H9 (cell line): Measurements from ENCODE around the gene RUNDC1. TPM values are rescaled to one million over a fixed set of nuclear protein-coding genes. Genes with fewer than 3 reads are reported as not detected.
A peak's percentile ranks its signal among the peaks of the same experiment; 100 is the strongest.

ENCODE experiments used
- DNase-seq: peaks from one replicate; pipeline ENCODE4 v3.0.0-alpha.2; 2017
- H2AFZ ChIP-seq: one replicate; pipeline ENCODE4 v1.6.1; 2013; ENCODE audit warnings: mild to moderate bottlenecking, low read length, control low read depth, moderate library complexity
- H2AK5ac ChIP-seq: 2 replicates; pipeline ENCODE4 v1.6.1; 2013; ENCODE audit warnings: low read length, control low read depth, mixed read lengths; ENCODE audit not compliant: insufficient read length
- H2BK120ac ChIP-seq: one replicate; pipeline ENCODE4 v1.6.1; 2013; ENCODE audit warnings: low read depth, mild to moderate bottlenecking, low read length, control low read depth, inconsistent platforms; ENCODE audit not compliant: poor library complexity, severe bottlenecking
- H2BK12ac ChIP-seq: 2 replicates; pipeline ENCODE4 v1.6.1; 2013; ENCODE audit warnings: low read length, control low read depth, mixed read lengths, low read depth; ENCODE audit not compliant: insufficient read length
- H2BK15ac ChIP-seq: 2 replicates; pipeline ENCODE4 v1.6.1; 2013; ENCODE audit warnings: low read depth, low read length, control low read depth
- H2BK20ac ChIP-seq: one replicate; pipeline ENCODE4 v1.6.1; 2013; ENCODE audit warnings: low read depth, mild to moderate bottlenecking, low read length, control low read depth, inconsistent platforms; ENCODE audit not compliant: poor library complexity, severe bottlenecking
- H2BK5ac ChIP-seq: 2 replicates; pipeline ENCODE4 v1.6.1; 2013; ENCODE audit warnings: low read length, control low read depth, mixed read lengths; ENCODE audit not compliant: insufficient read length
- H3K14ac ChIP-seq: 2 replicates; pipeline ENCODE4 v1.6.1; 2013; ENCODE audit warnings: low read length, control low read depth; ENCODE audit not compliant: insufficient read depth
- H3K18ac ChIP-seq: 2 replicates; pipeline ENCODE4 v1.6.1; 2013; ENCODE audit warnings: low read depth, mild to moderate bottlenecking, mixed read lengths, low read length, control low read depth; ENCODE audit not compliant: insufficient read length
- H3K23ac ChIP-seq: 2 replicates; pipeline ENCODE4 v1.6.1; 2013; ENCODE audit warnings: low read length, control low read depth, mixed read lengths, low read depth; ENCODE audit not compliant: insufficient read length
- H3K23me2 ChIP-seq: 2 replicates; pipeline ENCODE4 v1.6.1; 2013; ENCODE audit warnings: low read depth, mild to moderate bottlenecking, mixed read lengths, low read length, control low read depth; ENCODE audit not compliant: insufficient read length, poor library complexity, severe bottlenecking
- H3K27ac ChIP-seq: 2 replicates; pipeline ENCODE4 v1.5.1; 2013; ENCODE audit warnings: low read length, control low read depth, mixed read lengths, low read depth; ENCODE audit not compliant: insufficient read length
- H3K27me3 ChIP-seq: 2 replicates; pipeline ENCODE4 v1.6.1; 2013; ENCODE audit warnings: low read length, control low read depth, inconsistent platforms; ENCODE audit not compliant: insufficient read depth
- H3K4ac ChIP-seq: 2 replicates; pipeline ENCODE4 v1.6.1; 2013; ENCODE audit warnings: low read depth, mild to moderate bottlenecking, control low read depth, inconsistent platforms, low read length, moderate library complexity
- H3K4me1 ChIP-seq: 2 replicates; pipeline ENCODE4 v1.6.1; 2013; ENCODE audit warnings: low read length, control low read depth, inconsistent platforms; ENCODE audit not compliant: insufficient read depth
- H3K4me2 ChIP-seq: 2 replicates; pipeline ENCODE4 v1.6.1; 2013; ENCODE audit warnings: low read length, control low read depth, mixed read lengths; ENCODE audit not compliant: insufficient read length, insufficient read depth
- H3K56ac ChIP-seq: 2 replicates; pipeline ENCODE4 v1.6.1; 2013; ENCODE audit warnings: low read depth, mild to moderate bottlenecking, mixed read lengths, low read length, control low read depth; ENCODE audit not compliant: insufficient read length
- H3K79me1 ChIP-seq: 2 replicates; pipeline ENCODE4 v1.6.1; 2013; ENCODE audit warnings: low read depth, mild to moderate bottlenecking, moderate library complexity, low read length, control low read depth, inconsistent platforms; ENCODE audit not compliant: insufficient read depth, poor library complexity, severe bottlenecking
- H3K79me2 ChIP-seq: 2 replicates; pipeline ENCODE4 v1.6.1; 2013; ENCODE audit warnings: low read length, control low read depth, inconsistent platforms; ENCODE audit not compliant: insufficient read depth
- H3K9ac ChIP-seq: 2 replicates; pipeline ENCODE4 v1.6.1; 2013; ENCODE audit warnings: low read length, control low read depth, mixed read lengths; ENCODE audit not compliant: insufficient read length; ENCODE audit errors: extremely low read depth
- H3K9me3 ChIP-seq: one replicate; pipeline ENCODE4 v1.6.1; 2013; ENCODE audit warnings: low read depth, low read length, inconsistent platforms; ENCODE audit not compliant: control insufficient read depth
- H3T11ph ChIP-seq: one replicate; pipeline ENCODE4 v1.6.1; 2013; ENCODE audit warnings: mild to moderate bottlenecking, low read length, control low read depth, inconsistent platforms
- H4K20me1 ChIP-seq: one replicate; pipeline ENCODE4 v1.6.1; 2013; ENCODE audit not compliant: control insufficient read depth, insufficient read length, insufficient read depth
- H4K5ac ChIP-seq: 2 replicates; pipeline ENCODE4 v1.6.1; 2013; ENCODE audit warnings: low read depth, mild to moderate bottlenecking, mixed read lengths, low read length, control low read depth; ENCODE audit not compliant: insufficient read length
- H4K8ac ChIP-seq: replicated peaks from 2 replicates; pipeline ENCODE4 v1.6.1; 2013; ENCODE audit warnings: low read length, control low read depth, mixed read lengths, low read depth; ENCODE audit not compliant: insufficient read length
- H4K91ac ChIP-seq: 2 replicates; pipeline ENCODE4 v1.6.1; 2013; ENCODE audit warnings: low read depth, mild to moderate bottlenecking, moderate library complexity, mixed read lengths, low read length, control low read depth; ENCODE audit not compliant: insufficient read length
- H3K27ac Mint-ChIP-seq, 3 experiments: 2 replicates in 2 of 3; 3 replicates in 1 of 3; pipeline ENCODE4 v1.8.0; 2020 to 2021; ENCODE audit warnings: mixed read lengths in 3 of 3, mild to moderate bottlenecking in 1 of 3, moderate library complexity in 1 of 3
- H3K27me3 Mint-ChIP-seq: 2 replicates; pipeline ENCODE4 v1.8.0; 2021; ENCODE audit warnings: low read depth, mild to moderate bottlenecking, moderate library complexity, mixed read lengths
- H3K36me3 Mint-ChIP-seq, 3 experiments: 2 replicates in 2 of 3; 3 replicates in 1 of 3; pipeline ENCODE4 v1.8.0; 2020 to 2021; ENCODE audit warnings: low read depth in 3 of 3, mixed read lengths in 3 of 3; ENCODE audit not compliant: insufficient read depth in 1 of 3
- H3K4me1 Mint-ChIP-seq, 2 experiments: 2 replicates each; pipeline ENCODE4 v1.8.0; 2020; ENCODE audit warnings: mixed read lengths in 2 of 2
- H3K4me3 Mint-ChIP-seq, 2 experiments: 2 replicates in 1 of 2; 3 replicates in 1 of 2; pipeline ENCODE4 v1.8.0; 2020 to 2021; ENCODE audit warnings: mild to moderate bottlenecking in 2 of 2, mixed read lengths in 2 of 2, moderate library complexity in 1 of 2
- H3K9me3 Mint-ChIP-seq, 2 experiments: 2 replicates in 1 of 2; 3 replicates in 1 of 2; pipeline ENCODE4 v1.8.0; 2020; ENCODE audit warnings: mild to moderate bottlenecking in 2 of 2, mixed read lengths in 2 of 2, moderate library complexity in 1 of 2
- WGBS: extraction: QIAGEN DNeasy Blood & Tissue Kit; methylation state at CpG from one replicate; pipeline ENCODE4 v1.1.7; 2013; ENCODE audit warnings: missing lambda C conversion rate, low lambda C conversion rate, mixed read lengths; ENCODE audit not compliant: insufficient read length; ENCODE audit errors: extremely low coverage; 5-methylcytosine and 5-hydroxymethylcytosine counted together
- total RNA-seq: library from RNA; stranded (reverse); gene quantifications from 2 replicates; pipeline ENCODE4 v1.2.1, GENCODE V29; 2021
- TF ChIP-seq, protein P1 (sequence below): fragments of 200-600 bp; sonication (generic); conservative IDR thresholded peaks from 3 replicates; pipeline ENCODE4 v1.8.0; 2021; ENCODE audit warnings: antibody characterized with exemption, mild to moderate bottlenecking

RUNDC1 gene
- total RNA-seq, 1 experiment from 2014 or later = 18.8 TPM

DNA sequence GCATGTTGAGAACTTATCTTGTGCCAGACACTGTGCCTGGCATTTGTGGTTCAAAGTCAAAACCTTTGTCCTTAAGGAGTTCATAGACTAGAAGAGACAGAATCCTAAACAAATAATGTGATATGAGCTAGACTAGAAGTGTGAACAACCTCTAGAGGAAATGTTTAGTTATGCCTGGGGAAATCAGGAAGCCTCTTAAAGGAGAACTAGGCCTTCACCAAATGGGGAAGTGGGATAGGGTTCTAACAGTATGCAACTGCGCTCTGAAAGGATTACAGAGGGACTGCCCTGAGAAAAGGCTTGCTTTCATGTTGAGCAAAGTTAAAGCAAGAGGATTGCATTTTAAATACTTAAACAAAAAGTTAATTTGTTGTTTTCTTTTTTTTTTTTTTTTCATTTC lies 4.9 kb downstream of the RUNDC1 start:
- no peak overlapping the region for H3T11ph ChIP-seq
- TF ChIP-seq, protein P1, sequence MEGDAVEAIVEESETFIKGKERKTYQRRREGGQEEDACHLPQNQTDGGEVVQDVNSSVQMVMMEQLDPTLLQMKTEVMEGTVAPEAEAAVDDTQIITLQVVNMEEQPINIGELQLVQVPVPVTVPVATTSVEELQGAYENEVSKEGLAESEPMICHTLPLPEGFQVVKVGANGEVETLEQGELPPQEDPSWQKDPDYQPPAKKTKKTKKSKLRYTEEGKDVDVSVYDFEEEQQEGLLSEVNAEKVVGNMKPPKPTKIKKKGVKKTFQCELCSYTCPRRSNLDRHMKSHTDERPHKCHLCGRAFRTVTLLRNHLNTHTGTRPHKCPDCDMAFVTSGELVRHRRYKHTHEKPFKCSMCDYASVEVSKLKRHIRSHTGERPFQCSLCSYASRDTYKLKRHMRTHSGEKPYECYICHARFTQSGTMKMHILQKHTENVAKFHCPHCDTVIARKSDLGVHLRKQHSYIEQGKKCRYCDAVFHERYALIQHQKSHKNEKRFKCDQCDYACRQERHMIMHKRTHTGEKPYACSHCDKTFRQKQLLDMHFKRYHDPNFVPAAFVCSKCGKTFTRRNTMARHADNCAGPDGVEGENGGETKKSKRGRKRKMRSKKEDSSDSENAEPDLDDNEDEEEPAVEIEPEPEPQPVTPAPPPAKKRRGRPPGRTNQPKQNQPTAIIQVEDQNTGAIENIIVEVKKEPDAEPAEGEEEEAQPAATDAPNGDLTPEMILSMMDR = no peak
- peaks cover 19 to 60% (median 46%) of the 10 kb centered on the region in 3 experiments; a peak in 6 of 7 replicates for H3K36me3 Mint-ChIP-seq
- no peak overlapping the region for H4K91ac ChIP-seq
- peaks cover 2% of the 10 kb centered on the region; the same call in 1 of the 2 replicates for H3K4me1 ChIP-seq
- H4K20me1 ChIP-seq = peaks cover 2% of the 10 kb centered on the region
- H4K5ac ChIP-seq = no peak overlapping the region
- H3K56ac ChIP-seq = no peak overlapping the region
- no peak overlapping the region for H2BK15ac ChIP-seq
- no peak overlapping the region for H3K14ac ChIP-seq
- no peak overlapping the region for H2BK120ac ChIP-seq
- peak overlapping the region in 1 of 3 experiments; percentile 13; a peak in 1 of 7 replicates for H3K27ac Mint-ChIP-seq
- no peak for DNase-seq
- H3K23ac ChIP-seq = no peak overlapping the region
- no peak overlapping the region for H3K27ac ChIP-seq
- no peak overlapping the region for H3K4me3 Mint-ChIP-seq
- H3K9ac ChIP-seq = no peak overlapping the region
- WGBS = no CpG with 5 or more reads among the region's 1 CpG
- H3K27me3 Mint-ChIP-seq = no peaks in the 10 kb centered on the region
- no peak overlapping the region for H3K18ac ChIP-seq
- H4K8ac ChIP-seq = no peak overlapping the region
- H3K79me1 ChIP-seq = no peaks in the 10 kb centered on the region
- no peak overlapping the region for H2BK5ac ChIP-seq
- no peaks in the 10 kb centered on the region for H3K27me3 ChIP-seq
- no peak overlapping the region for H2BK20ac ChIP-seq
- H3K4me2 ChIP-seq = no peak overlapping the region
- H2BK12ac ChIP-seq = no peak overlapping the region
- H2AFZ ChIP-seq = no peak overlapping the region
- peaks cover 6% of the 10 kb centered on the region for H3K23me2 ChIP-seq
- no peaks in the 10 kb centered on the region for H3K9me3 ChIP-seq
- no peak overlapping the region for H2AK5ac ChIP-seq
- H3K4ac ChIP-seq = no peak overlapping the region
- peaks cover 4% of the 10 kb centered on the region; the same call in 1 of the 2 replicates for H3K79me2 ChIP-seq
- H3K9me3 Mint-ChIP-seq = no peaks in the 10 kb centered on the region; a peak in 1 of 5 replicates
- H3K4me1 Mint-ChIP-seq = peaks cover 8 to 12% of the 10 kb centered on the region in 2 experiments
